ENCODE data around the gene MAGEA4.

- TF ChIP-seq POLR2AphosphoS5 (IDR thresholded peaks at IDR 0.05; ENCODE audit: low read depth, low read length): no peak
- TF ChIP-seq REST (IDR thresholded peaks at IDR 0.05; ENCODE audit: insufficient read depth in 1 of 2, low read depth in 2 of 2, low read length in 2 of 2): 0 out of 4 replicates have a peak, but pooled peaks of 1 of the 2 experiments have one; percentile 12
- TF ChIP-seq TAF1 (IDR thresholded peaks at IDR 0.05; ENCODE audit: borderline replicate concordance, insufficient read depth, low read length): no peak
Measured at GRCh38 chrX:151970661-151971060, 58.0 kb downstream of the MAGEA4 start.

All from PFSK-1 (cell line).